Caco-2 (cell line): ENCODE data around the gene SDHC. TPM values are rescaled to one million over a fixed set of nuclear protein-coding genes. Genes with fewer than 3 reads are reported as not detected.
"Not testable (repeated sequence)": the region's sequence is repeated elsewhere in the genome, so short reads cannot be mapped to it uniquely, and the experiment has no call there.

Experiments used
- BruUV-seq: library from RNA; stranded (reverse); fragments of 400-500 nt; replicated peaks from 2 replicates; lab custom pipeline; 2021; lab: Mats Ljungman, UMichigan
- CTCF ChIA-PET: fragments of 300-600 bp; sonication (Branson Sonifier 250); formaldehyde crosslinking; loops from one replicate; lab custom pipeline; 2022; ENCODE audit warnings: antibody characterized with exemption; lab: Charles Lee
- POLR2A ChIA-PET: fragments of 300-600 bp; sonication (Branson Sonifier 250); formaldehyde crosslinking; loops from one replicate; lab custom pipeline; 2022; ENCODE audit warnings: antibody characterized with exemption; lab: Charles Lee
- DNase-seq, 2 experiments: peaks; one replicate each; pipeline versions ENCODE4 v3.0.0 to v3.0.0-alpha.2; 2020 to 2022
- H3K27me3 ChIP-seq: replicated peaks from 2 replicates; pipeline ENCODE4 v1.6.0; 2011; ENCODE audit warnings: low read length; ENCODE audit not compliant: control insufficient read depth, insufficient read depth
- H3K36me3 ChIP-seq: 2 replicates; pipeline ENCODE4 v1.5.1; 2011; ENCODE audit warnings: low read length; ENCODE audit not compliant: control insufficient read depth, insufficient read depth
- H3K4me1 ChIP-seq: fragments of 250-450 bp; sonication (Bioruptor Pico); 2 replicates; pipeline ENCODE4 v1.5.1; 2020; ENCODE audit warnings: mild to moderate bottlenecking
- H3K4me3 ChIP-seq: 2 replicates; pipeline ENCODE4 v1.5.1; 2011; ENCODE audit warnings: low read depth, mild to moderate bottlenecking, control low read depth, low read length
- H3K9me3 ChIP-seq: fragments of 250-450 bp; sonication (Bioruptor Pico); 2 replicates; pipeline ENCODE4 v1.5.1; 2020; ENCODE audit warnings: mild to moderate bottlenecking, moderate library complexity
- H3K27ac Mint-ChIP-seq: one replicate; pipeline ENCODE4 v1.8.0; 2022; ENCODE audit warnings: mixed read lengths; ENCODE audit not compliant: unreplicated experiment
- H3K27me3 Mint-ChIP-seq: one replicate; pipeline ENCODE4 v1.8.0; 2022; ENCODE audit warnings: mixed read lengths; ENCODE audit not compliant: insufficient read depth, unreplicated experiment
- H3K36me3 Mint-ChIP-seq: one replicate; pipeline ENCODE4 v1.8.0; 2022; ENCODE audit warnings: mild to moderate bottlenecking, mixed read lengths; ENCODE audit not compliant: insufficient read depth, unreplicated experiment
- H3K4me1 Mint-ChIP-seq: one replicate; pipeline ENCODE4 v1.8.0; 2022; ENCODE audit warnings: low read depth, mixed read lengths; ENCODE audit not compliant: unreplicated experiment
- H3K4me3 Mint-ChIP-seq: one replicate; pipeline ENCODE4 v1.8.0; 2022; ENCODE audit warnings: mild to moderate bottlenecking, moderate library complexity, mixed read lengths; ENCODE audit not compliant: unreplicated experiment
- H3K9me3 Mint-ChIP-seq: one replicate; pipeline ENCODE4 v1.8.0; 2022; ENCODE audit warnings: mixed read lengths; ENCODE audit not compliant: unreplicated experiment
- intact Hi-C: fragments of 100-400 bp; cut with micrococcal nuclease; formaldehyde crosslinking; loops from one replicate; pipeline ENCODE4 v1.10.0; 2022; ENCODE audit not compliant: unreplicated experiment
- total RNA-seq: library from RNA; stranded (reverse); gene quantifications from 2 replicates; pipeline ENCODE4 v1.2.3, GENCODE V29; 2022
- TF ChIP-seq, protein P1 (sequence below), 2 experiments: fragments of 200-600 bp in 1 of 2; IDR thresholded peaks; 1 replicate in 1 of 2; 2 replicates in 1 of 2; pipeline versions ENCODE4 v1.5.1 to v1.8.0; 2011 to 2022; ENCODE audit warnings: antibody characterized with exemption in 1 of 2, control low read depth in 1 of 2, inconsistent platforms in 1 of 2, low read depth in 1 of 2, low read length in 1 of 2, mild to moderate bottlenecking in 1 of 2, moderate library complexity in 1 of 2; ENCODE audit not compliant: insufficient read depth in 1 of 2, severe bottlenecking in 1 of 2, unreplicated experiment in 1 of 2

SDHC gene
- total RNA-seq, 1 experiment from 2014 or later = 261 TPM

DNA sequence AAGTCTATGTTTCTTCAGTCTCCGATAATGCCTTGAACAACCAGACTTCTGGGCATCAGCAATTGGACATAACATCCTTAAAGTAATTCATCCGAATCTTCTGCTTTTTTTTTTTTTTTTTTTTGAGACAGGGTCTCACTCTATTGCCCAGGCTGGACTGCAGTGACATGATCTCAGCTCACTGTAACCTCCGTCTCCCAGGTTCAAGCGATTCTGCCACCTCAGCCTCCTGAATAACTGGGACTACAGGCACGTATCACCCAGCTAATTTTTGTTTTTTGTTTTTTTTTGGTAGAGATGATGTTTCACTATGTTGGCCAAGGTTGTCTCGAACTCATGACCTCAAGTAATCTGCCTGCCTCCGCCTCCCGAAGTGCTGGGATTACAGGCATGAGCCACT is 77.4 kb downstream of the SDHC start:
- TF ChIP-seq, protein P1, sequence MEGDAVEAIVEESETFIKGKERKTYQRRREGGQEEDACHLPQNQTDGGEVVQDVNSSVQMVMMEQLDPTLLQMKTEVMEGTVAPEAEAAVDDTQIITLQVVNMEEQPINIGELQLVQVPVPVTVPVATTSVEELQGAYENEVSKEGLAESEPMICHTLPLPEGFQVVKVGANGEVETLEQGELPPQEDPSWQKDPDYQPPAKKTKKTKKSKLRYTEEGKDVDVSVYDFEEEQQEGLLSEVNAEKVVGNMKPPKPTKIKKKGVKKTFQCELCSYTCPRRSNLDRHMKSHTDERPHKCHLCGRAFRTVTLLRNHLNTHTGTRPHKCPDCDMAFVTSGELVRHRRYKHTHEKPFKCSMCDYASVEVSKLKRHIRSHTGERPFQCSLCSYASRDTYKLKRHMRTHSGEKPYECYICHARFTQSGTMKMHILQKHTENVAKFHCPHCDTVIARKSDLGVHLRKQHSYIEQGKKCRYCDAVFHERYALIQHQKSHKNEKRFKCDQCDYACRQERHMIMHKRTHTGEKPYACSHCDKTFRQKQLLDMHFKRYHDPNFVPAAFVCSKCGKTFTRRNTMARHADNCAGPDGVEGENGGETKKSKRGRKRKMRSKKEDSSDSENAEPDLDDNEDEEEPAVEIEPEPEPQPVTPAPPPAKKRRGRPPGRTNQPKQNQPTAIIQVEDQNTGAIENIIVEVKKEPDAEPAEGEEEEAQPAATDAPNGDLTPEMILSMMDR (IDR thresholded peaks at IDR 0.05; ENCODE audit: insufficient read depth in 1 of 2, low read depth in 1 of 2, low read length in 1 of 2, severe bottlenecking in 1 of 2, unreplicated experiment in 1 of 2) = no peak
- peaks cover 8% of the 10 kb centered on the region for H3K4me1 Mint-ChIP-seq
- H3K27me3 ChIP-seq = no peaks in the 10 kb centered on the region
- H3K4me3 ChIP-seq = no peak overlapping the region
- H3K9me3 Mint-ChIP-seq = no peaks in the 10 kb centered on the region
- BruUV-seq = no TSS peak
- no peaks in the 10 kb centered on the region for H3K36me3 ChIP-seq
- H3K27ac Mint-ChIP-seq = no peak overlapping the region
- POLR2A ChIA-PET = no interaction called here
- intact Hi-C loops = loop anchor here (10.0 kb wide), 1 partner anchor 53 kb away; no protein-coding TSS in a partner anchor
- CTCF ChIA-PET = interaction anchor here (0.7 kb wide), 1 partner anchor 168 kb away, joined by 6 read pairs; no protein-coding TSS in a partner anchor
- H3K4me3 Mint-ChIP-seq = no peak overlapping the region
- H3K36me3 Mint-ChIP-seq = peaks cover 6% of the 10 kb centered on the region
- H3K27me3 Mint-ChIP-seq = no peaks in the 10 kb centered on the region
- peaks cover 4% of the 10 kb centered on the region; the same call in 1 of the 2 replicates for H3K4me1 ChIP-seq
- no peak for DNase-seq
- H3K9me3 ChIP-seq = no peaks in the 10 kb centered on the region

DNA sequence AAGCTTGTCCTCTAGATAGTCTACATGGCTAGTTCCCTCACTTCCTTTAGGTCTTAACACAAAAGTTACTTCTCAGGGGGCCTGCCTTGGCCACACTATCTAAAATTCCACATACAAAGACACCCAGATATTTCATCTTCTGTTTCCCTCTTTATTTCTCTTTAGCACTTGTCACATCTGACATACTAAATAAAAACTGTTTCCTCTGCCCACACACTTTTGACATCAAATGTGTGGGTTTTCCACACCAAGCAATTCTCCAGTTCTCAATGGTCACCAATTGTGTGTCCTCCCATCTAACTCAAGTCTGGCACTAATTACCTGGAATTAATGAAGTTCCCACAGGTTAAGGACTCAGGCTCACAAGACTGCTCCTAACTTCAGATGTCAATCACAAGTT is 79.0 kb downstream of the SDHC start:
- no peaks in the 10 kb centered on the region for H3K27me3 Mint-ChIP-seq
- TF ChIP-seq, protein P1 (IDR thresholded peaks at IDR 0.05; ENCODE audit: insufficient read depth in 1 of 2, low read depth in 1 of 2, low read length in 1 of 2, severe bottlenecking in 1 of 2, unreplicated experiment in 1 of 2) = no peak
- H3K4me1 ChIP-seq = peaks cover 14% of the 10 kb centered on the region
- intact Hi-C loops = loop anchor here (10.0 kb wide), 1 partner anchor 52 kb away; no protein-coding TSS in a partner anchor
- no TSS peak for BruUV-seq
- H3K4me3 Mint-ChIP-seq = no peak overlapping the region
- no peak for DNase-seq
- no peak overlapping the region for H3K27ac Mint-ChIP-seq
- no peaks in the 10 kb centered on the region for H3K9me3 ChIP-seq
- H3K36me3 Mint-ChIP-seq = peaks cover 6% of the 10 kb centered on the region
- no peak overlapping the region for H3K4me3 ChIP-seq
- no peaks in the 10 kb centered on the region for H3K36me3 ChIP-seq
- H3K9me3 Mint-ChIP-seq = no peaks in the 10 kb centered on the region
- CTCF ChIA-PET = no interaction called here
- POLR2A ChIA-PET = no interaction called here
- H3K4me1 Mint-ChIP-seq = peaks cover 8% of the 10 kb centered on the region
- no peaks in the 10 kb centered on the region for H3K27me3 ChIP-seq

DNA sequence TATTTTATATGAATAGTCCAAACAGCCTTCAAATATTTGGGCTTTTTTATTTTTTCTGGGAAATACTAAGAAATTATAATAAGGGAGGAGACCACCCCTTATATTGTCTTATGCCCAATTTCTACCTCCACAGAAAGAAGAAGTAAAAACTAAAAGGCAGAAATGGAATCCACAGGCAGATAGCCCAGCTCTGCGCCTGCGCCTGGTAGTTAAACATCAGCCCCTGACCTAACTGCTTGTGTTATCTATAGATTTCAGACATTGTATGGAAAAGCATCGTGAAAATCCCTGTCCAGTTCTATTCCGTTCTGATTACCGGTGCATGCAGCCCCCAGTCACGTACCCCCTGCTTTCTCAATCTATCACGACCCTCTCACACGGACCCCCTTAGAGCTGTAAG is 82.9 kb downstream of the SDHC start:
- peaks cover 11% of the 10 kb centered on the region for H3K4me1 ChIP-seq
- H3K27me3 Mint-ChIP-seq, H3K4me3 ChIP-seq, H3K9me3 Mint-ChIP-seq, H3K9me3 ChIP-seq, H3K36me3 ChIP-seq, H3K4me3 Mint-ChIP-seq, H3K27me3 ChIP-seq, BruUV-seq, POLR2A ChIA-PET, DNase-seq: not testable (repeated sequence)
- intact Hi-C loops = loop anchor here (10.0 kb wide), 1 partner anchor 48 kb away; no protein-coding TSS in a partner anchor
- peaks cover 12% of the 10 kb centered on the region for H3K36me3 Mint-ChIP-seq
- CTCF ChIA-PET = interaction anchor here (1.0 kb wide), 1 partner anchor 15 kb away, joined by 3 read pairs; no protein-coding TSS in a partner anchor
- H3K4me1 Mint-ChIP-seq = peaks cover 26% of the 10 kb centered on the region
- H3K27ac Mint-ChIP-seq = peak overlapping the region; percentile 87
